GM21619 (cell line): ENCODE data around the gene FCRLA.
A peak's percentile ranks its signal among the peaks of the same experiment; 100 is the strongest.
"Not testable (repeated sequence)": the region's sequence is repeated elsewhere in the genome, so short reads cannot be mapped to it uniquely, and the experiment has no call there.

ENCODE experiments used
- ATAC-seq: cut with Tn5 transposase; IDR thresholded peaks from one replicate; pipeline ENCODE4 v1.9.1; 2021; ENCODE audit not compliant: unreplicated experiment

FCRLA gene

GRCh38 chr1:161706482-161707347 lies at the start of gene FCRLA:
FCRLA (plus strand) TSS chr1:161707229; CDS start chr1:161707265, 36 bp downstream.
- peak; percentile 62 for ATAC-seq

DNA sequence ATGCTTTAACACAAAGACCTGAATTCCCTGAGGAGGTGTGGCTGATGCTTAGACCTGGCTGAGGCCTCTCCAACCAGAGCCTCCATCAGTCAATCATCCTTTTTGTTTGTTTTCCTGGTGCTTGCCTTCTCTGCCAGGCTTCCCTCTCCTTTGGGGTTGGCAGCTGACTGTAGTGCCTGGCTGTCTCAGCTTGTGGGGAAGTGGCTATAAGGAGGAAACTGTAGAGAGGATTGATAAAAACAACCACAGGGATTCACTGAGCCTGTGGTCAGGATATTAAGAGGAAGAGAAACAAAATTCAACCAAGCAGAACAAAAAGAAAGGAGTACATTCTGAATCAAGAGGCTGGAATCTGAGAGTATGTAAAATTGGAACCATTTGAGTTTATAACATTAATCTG lies 48.5 kb upstream of the FCRLA start:
- not testable (repeated sequence) for ATAC-seq

DNA sequence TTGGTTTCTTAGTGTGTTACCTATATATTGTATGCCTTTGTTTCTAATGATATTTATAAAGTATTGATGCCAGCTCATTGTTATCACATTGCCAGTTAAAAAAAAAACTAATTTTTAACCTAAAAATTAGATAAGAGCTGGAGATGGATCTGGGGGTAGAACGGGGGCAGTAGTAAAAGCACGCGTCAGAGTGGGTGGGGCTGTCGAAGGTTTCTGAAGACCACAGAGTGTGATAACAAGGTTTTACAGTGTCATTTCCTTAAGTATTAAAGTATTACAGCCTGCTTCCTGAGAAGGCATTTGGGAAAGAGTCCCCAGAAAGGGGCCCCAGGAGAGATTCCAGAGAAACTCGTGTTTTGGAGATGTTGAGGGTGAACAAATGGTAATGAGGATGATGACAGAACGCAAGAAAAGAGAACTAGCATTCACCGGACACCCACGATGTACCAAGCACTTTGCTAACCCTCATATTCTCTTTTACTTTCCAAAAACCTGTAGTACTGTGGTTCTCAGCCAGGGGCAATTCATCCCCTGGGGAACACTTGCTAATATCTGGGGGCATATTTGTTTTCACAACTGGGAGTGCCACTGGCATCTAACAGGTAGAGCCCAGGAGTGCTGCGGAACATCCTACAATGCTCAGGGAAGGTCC lies 45.2 kb upstream of the FCRLA start:
- peak; percentile 39 for ATAC-seq

- ATAC-seq = peak; percentile 63
Observed at GRCh38 chr1:161662684-161663339, 44.2 kb upstream of the FCRLA start, which contains the start of gene FCGR2B. FCGR2B (plus strand) TSS chr1:161663143; CDS start chr1:161663242, 99 bp downstream.

GRCh38 chr1:161663569-161663968 lies 43.5 kb upstream of the FCRLA start:
- ATAC-seq = peak; percentile 14

GRCh38 chr1:161664689-161665088 lies 42.3 kb upstream of the FCRLA start:
- ATAC-seq = not testable (repeated sequence)

GRCh38 chr1:161671045-161672020 lies 35.7 kb upstream of the FCRLA start:
- not testable (repeated sequence) for ATAC-seq

DNA sequence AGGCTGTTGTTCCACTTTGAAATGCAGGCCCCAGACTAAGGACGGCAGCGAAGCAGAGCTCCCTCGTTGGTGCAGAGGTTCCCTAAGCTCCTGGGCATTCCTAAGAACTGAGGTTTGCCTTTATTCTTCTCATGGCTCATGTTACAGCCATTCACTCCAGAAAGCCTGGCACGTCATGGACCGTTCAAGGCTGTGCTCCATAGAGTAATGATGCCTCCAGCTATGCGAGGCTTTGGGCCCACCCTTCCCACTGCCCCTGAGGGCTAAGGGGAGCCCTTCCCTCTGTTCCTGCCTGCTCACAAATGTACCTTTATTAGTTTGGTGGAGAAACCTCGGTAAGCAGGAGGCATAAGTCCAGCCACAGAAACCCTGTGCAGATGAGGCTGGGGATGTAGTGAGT lies 33.6 kb upstream of the FCRLA start:
- ATAC-seq = not testable (repeated sequence)

DNA sequence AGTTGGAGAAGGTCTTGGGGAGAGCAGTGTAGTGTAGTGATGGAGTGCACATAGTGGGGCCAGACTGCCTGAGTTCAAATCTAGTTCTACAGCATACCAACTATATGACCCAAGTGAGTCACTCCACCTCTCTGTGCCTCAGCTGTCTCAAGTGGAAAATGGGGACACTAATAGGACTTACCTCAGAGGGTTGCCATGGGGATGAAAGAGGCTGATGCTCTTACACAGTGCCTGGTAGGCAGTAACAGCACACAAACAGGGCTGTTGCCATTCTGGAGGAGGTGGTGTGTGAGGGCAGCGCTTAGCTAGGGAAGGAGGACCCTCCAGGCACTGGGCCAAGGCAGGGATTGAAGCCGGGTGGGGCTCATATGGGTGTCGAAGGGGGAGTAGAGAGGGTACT lies 32.6 kb upstream of the FCRLA start:
- not testable (repeated sequence) for ATAC-seq

- ATAC-seq = not testable (repeated sequence)
Observed at GRCh38 chr1:161674908-161675307, 32.1 kb upstream of the FCRLA start.

GRCh38 chr1:161676441-161676840 lies 30.6 kb upstream of the FCRLA start:
- ATAC-seq = no peak

GRCh38 chr1:161676958-161677689 lies 29.9 kb upstream of the FCRLA start:
- ATAC-seq = no peak

- no peak for ATAC-seq
Observed at GRCh38 chr1:161678500-161678899, 28.5 kb upstream of the FCRLA start.

DNA sequence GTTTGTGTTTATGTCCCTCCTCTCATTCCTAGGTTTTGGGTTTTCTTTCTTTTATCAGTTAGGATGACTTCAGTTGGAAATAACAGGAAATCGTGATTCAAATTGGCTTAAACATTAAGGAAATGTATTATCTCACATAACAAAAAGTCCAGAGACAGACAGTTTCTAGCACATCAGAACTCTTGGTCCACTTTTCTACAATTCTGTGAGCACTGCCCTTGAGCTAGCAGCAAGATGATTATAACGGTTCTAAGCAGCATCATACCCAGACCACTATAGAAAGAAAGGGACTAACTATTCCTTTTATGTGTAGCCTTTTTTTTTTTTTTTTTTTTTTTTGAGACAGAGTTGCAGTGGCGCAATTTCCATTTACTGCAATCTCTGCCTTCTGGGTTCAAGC lies 25.1 kb upstream of the FCRLA start:
- ATAC-seq = no peak

DNA sequence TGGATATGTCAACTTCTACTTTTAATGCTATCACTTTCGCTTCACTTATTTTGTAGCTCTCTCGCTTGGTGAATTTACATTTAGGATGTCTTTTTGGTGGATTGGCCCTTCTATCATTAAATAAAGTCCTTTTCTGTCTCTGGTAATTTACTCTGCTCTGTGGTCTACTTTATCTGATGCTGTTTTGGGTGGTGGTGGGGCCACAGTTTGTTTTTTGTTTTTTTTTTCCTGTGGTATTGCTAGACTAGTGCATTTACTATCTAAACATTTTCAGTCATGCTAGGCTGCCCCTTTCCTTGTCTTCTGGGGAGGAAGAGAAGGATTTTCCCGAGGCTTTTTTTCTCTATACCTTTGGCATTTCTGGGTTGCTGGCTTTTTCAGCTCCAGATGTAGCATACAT lies 18.1 kb upstream of the FCRLA start:
- ATAC-seq = no peak

DNA sequence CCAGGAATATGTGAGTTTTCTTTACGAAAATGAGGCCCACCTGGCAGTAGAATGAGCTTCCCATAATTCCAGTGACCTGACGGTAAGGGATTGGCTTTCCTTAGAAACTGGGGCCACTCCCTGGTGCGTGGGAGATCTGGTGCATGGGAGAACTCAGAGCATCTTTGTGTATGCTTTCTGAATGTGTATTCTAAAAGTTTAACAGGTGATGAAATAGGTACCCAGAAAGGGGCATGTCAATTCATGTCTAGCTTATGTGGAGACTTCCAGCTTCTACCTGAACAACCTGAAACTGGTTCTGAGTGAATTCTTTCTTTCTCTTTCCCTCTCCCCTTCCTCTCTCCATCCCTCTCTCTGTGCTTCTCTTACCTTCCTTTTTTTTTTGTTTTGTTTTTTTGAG lies 15.2 kb upstream of the FCRLA start:
- ATAC-seq = no peak

DNA sequence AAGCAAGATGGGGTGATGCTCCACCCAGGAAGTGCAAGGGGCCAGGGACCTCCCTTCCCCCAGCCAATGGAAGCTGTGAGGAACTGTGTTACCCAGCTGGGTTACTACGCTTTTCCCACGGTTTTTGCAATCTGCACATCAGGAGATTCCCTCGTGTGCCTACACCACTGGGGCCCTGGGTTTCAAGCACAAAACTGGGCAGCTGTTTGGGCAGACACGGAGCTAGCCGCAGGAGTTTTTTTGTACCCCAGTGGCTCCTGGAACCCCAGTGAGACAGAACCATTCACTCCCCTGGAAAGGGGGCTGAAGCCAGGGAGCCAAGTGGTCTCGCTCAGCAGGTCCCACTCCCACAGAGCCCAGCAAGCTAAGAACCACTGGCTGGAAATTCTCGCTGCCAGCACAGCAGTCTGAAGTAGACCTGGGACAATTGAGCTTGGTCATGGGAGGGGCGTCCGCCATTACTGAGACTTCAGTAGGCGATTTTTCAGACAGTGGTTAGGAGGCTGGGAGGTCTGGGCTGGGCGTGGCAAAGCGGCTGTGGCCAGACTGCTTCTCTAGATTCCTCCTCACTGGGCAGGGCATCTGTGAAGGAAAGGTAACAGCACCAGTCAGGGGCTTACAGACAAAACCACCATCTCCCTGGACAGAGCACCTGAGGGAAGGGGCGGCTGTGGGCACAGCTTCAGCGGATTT lies 13.9 kb upstream of the FCRLA start:
- not testable (repeated sequence) for ATAC-seq

DNA sequence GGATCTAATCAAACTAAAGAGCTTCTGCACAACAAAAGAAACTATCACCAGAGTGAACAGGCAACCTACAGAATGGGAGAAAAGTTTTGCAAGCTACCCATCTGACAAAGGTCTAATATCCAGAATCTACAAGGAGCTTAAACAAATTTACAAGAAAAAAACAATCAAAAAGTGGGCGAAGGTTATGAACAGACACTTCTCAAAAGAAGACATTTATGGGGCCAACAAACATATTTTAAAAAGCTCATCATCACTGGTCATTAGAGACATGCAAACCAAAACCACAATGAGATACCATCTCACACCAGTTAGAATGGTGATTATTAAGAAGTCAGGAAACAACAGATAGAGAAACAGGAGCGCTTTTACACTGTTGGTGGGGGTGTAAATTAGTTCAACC lies 8.7 kb upstream of the FCRLA start:
- ATAC-seq = not testable (repeated sequence)

GRCh38 chr1:161702250-161702649 lies 4.8 kb upstream of the FCRLA start:
- no peak for ATAC-seq
